Putamen (tissue), 1 donor: ENCODE measurements around the gene ISG20.

Experiments used
- DNase-seq: peaks from one replicate; pipeline ENCODE4 v3.0.0-alpha.2; 2016; ENCODE audit warnings: low spot score

ISG20 gene

GRCh38 chr15:88688394-88688933 lies 49.6 kb downstream of the ISG20 start:
- no peak for DNase-seq

GRCh38 chr15:88690331-88690730 lies 51.5 kb downstream of the ISG20 start:
- peak; percentile 33 for DNase-seq

GRCh38 chr15:88693191-88693590 lies 54.4 kb downstream of the ISG20 start:
- no peak for DNase-seq

- no peak for DNase-seq
Observed at GRCh38 chr15:88695101-88695500, 56.3 kb downstream of the ISG20 start.

GRCh38 chr15:88695691-88696251 lies 57.0 kb downstream of the ISG20 start:
- no peak for DNase-seq

- no peak for DNase-seq
Observed at GRCh38 chr15:88696254-88696653, 57.4 kb downstream of the ISG20 start.

GRCh38 chr15:88697276-88697675 lies 58.5 kb downstream of the ISG20 start:
- DNase-seq = no peak

GRCh38 chr15:88699861-88700260 lies 61.0 kb downstream of the ISG20 start:
- DNase-seq = no peak

- DNase-seq = no peak
Observed at GRCh38 chr15:88700716-88701115, 61.9 kb downstream of the ISG20 start.

- DNase-seq = no peak
Observed at GRCh38 chr15:88701561-88702095, 62.8 kb downstream of the ISG20 start.

- DNase-seq = no peak
Observed at GRCh38 chr15:88702983-88703382, 64.2 kb downstream of the ISG20 start.

- no peak for DNase-seq
Observed at GRCh38 chr15:88703533-88703932, 64.7 kb downstream of the ISG20 start.

- peak; percentile 46 for DNase-seq
Observed at GRCh38 chr15:88704791-88705768, 66.3 kb downstream of the ISG20 start.

GRCh38 chr15:88705769-88706165 lies 67.0 kb downstream of the ISG20 start:
- no peak for DNase-seq
